HEK293 (cell line): Measurements from ENCODE around the gene TMEM63B.
A peak's percentile ranks its signal among the peaks of the same experiment; 100 is the strongest.

ENCODE experiments used
- CTCF ChIA-PET: fragments of 350-600 bp; formaldehyde crosslinking; extraction: SDS; loops from one replicate; lab custom pipeline; 2021; ENCODE audit warnings: antibody characterized with exemption; lab: Yijun Ruan, JAX
- POLR2A ChIA-PET: fragments of 300-600 bp; formaldehyde crosslinking; extraction: SDS; loops from one replicate; lab custom pipeline; 2020; ENCODE audit warnings: antibody characterized with exemption, inconsistent platforms; lab: Yijun Ruan, JAX
- H3K27ac ChIP-seq: fragments of 200-500 bp; sonication (Bioruptor generic); 2 replicates; pipeline ENCODE4 v1.5.1; 2014; ENCODE audit warnings: low read depth, low read length, control low read depth, inconsistent platforms; ENCODE audit errors: extremely low read depth
- H3K36me3 ChIP-seq, 2 experiments: fragments of 200-500 bp in 1 of 2; sonication (Bioruptor generic) in 1 of 2; 1 replicate in 1 of 2; 2 replicates in 1 of 2; pipeline ENCODE4 v1.5.1; 2014 to 2017; ENCODE audit warnings: inconsistent platforms in 2 of 2, low read length in 2 of 2; ENCODE audit not compliant: control insufficient read depth in 2 of 2, insufficient read depth in 1 of 2
- H3K4me1 ChIP-seq: fragments of 200-500 bp; sonication (Bioruptor generic); 2 replicates; pipeline ENCODE4 v1.5.1; 2014; ENCODE audit warnings: mild to moderate bottlenecking, low read length, inconsistent platforms; ENCODE audit not compliant: control insufficient read depth, insufficient read depth
- H3K4me3 ChIP-seq: 2 replicates; pipeline ENCODE4 v1.5.1; 2011; ENCODE audit warnings: low read depth, mild to moderate bottlenecking, control low read depth, low read length, moderate library complexity
- H3K9me3 ChIP-seq: fragments of 200-500 bp; sonication (Bioruptor generic); 2 replicates; pipeline ENCODE4 v1.5.1; 2014; ENCODE audit warnings: low read depth, low read length, inconsistent platforms; ENCODE audit not compliant: control insufficient read depth, insufficient read depth
- BCL11B ChIP-seq: fragments of 450-650 bp; formaldehyde crosslinking; IDR thresholded peaks from 2 replicates; pipeline ENCODE4 v1.5.1; 2016; ENCODE audit warnings: low read depth, missing biosample characterization, missing genetic modification characterization
- FEZF1 ChIP-seq: fragments of 450-650 bp; formaldehyde crosslinking; IDR thresholded peaks from 2 replicates; pipeline ENCODE4 v1.5.1; 2016; ENCODE audit warnings: missing biosample characterization, missing genetic modification characterization
- KLF10 ChIP-seq: fragments of 450-650 bp; IDR thresholded peaks from 2 replicates; pipeline ENCODE4 v1.5.1; 2018; ENCODE audit warnings: missing biosample characterization, mild to moderate bottlenecking, missing genetic modification characterization
- SALL2 ChIP-seq: fragments of 450-650 bp; formaldehyde crosslinking; IDR thresholded peaks from 2 replicates; pipeline ENCODE4 v1.5.0; 2017; ENCODE audit warnings: missing biosample characterization, mild to moderate bottlenecking, missing genetic modification characterization, borderline replicate concordance
- SCRT2 ChIP-seq: fragments of 450-650 bp; formaldehyde crosslinking; IDR thresholded peaks from 2 replicates; pipeline ENCODE4 v1.5.1; 2016; ENCODE audit warnings: missing biosample characterization, missing genetic modification characterization
- ZBTB17 ChIP-seq: fragments of 450-650 bp; formaldehyde crosslinking; IDR thresholded peaks from 2 replicates; pipeline ENCODE4 v1.5.1; 2016; ENCODE audit warnings: missing biosample characterization, missing genetic modification characterization
- ZFHX2 ChIP-seq: fragments of 450-650 bp; formaldehyde crosslinking; conservative IDR thresholded peaks from 2 replicates; pipeline ENCODE4 v1.5.1; 2016; ENCODE audit warnings: missing biosample characterization, missing genetic modification characterization
- ZFP69B ChIP-seq: fragments of 450-650 bp; formaldehyde crosslinking; IDR thresholded peaks from 2 replicates; pipeline ENCODE4 v1.5.1; 2016; ENCODE audit warnings: missing biosample characterization, missing genetic modification characterization
- ZNF112 ChIP-seq: fragments of 450-650 bp; formaldehyde crosslinking; IDR thresholded peaks from 2 replicates; pipeline ENCODE4 v1.5.0; 2017; ENCODE audit warnings: missing biosample characterization, missing genetic modification characterization
- ZNF202 ChIP-seq: fragments of 450-650 bp; formaldehyde crosslinking; IDR thresholded peaks from 2 replicates; pipeline ENCODE4 v1.5.1; 2016; ENCODE audit warnings: missing biosample characterization, missing genetic modification characterization, borderline replicate concordance
- ZNF404 ChIP-seq: fragments of 450-650 bp; formaldehyde crosslinking; IDR thresholded peaks from 2 replicates; pipeline ENCODE4 v1.5.1; 2017; ENCODE audit warnings: missing biosample characterization, missing genetic modification characterization
- ZNF707 ChIP-seq: fragments of 450-650 bp; formaldehyde crosslinking; IDR thresholded peaks from 2 replicates; pipeline ENCODE4 v1.5.1; 2016; ENCODE audit warnings: missing biosample characterization, missing genetic modification characterization
- ZNF776 ChIP-seq: fragments of 450-650 bp; formaldehyde crosslinking; IDR thresholded peaks from 2 replicates; pipeline ENCODE4 v1.5.0; 2017; ENCODE audit warnings: missing biosample characterization, missing genetic modification characterization, borderline replicate concordance
- TF ChIP-seq, protein P1 (sequence below): fragments of 450-650 bp; formaldehyde crosslinking; IDR thresholded peaks from 2 replicates; pipeline ENCODE4 v1.5.1; 2016; ENCODE audit warnings: missing biosample characterization, missing genetic modification characterization
- TF ChIP-seq, protein P2 (sequence below): fragments of 450-650 bp; formaldehyde crosslinking; IDR thresholded peaks from 2 replicates; pipeline ENCODE4 v1.5.1; 2017; ENCODE audit warnings: missing biosample characterization, missing genetic modification characterization
- TF ChIP-seq, protein P3 (sequence below): fragments of 450-650 bp; formaldehyde crosslinking; IDR thresholded peaks from 2 replicates; pipeline ENCODE4 v1.5.1; 2017; ENCODE audit warnings: missing biosample characterization, missing genetic modification characterization
- TF ChIP-seq, protein P4 (sequence below): fragments of 450-650 bp; formaldehyde crosslinking; conservative IDR thresholded peaks from 2 replicates; pipeline ENCODE4 v1.5.1; 2016; ENCODE audit warnings: low read depth, missing biosample characterization, missing genetic modification characterization
- TF ChIP-seq, protein P5 (sequence below): fragments of 450-650 bp; formaldehyde crosslinking; IDR thresholded peaks from 2 replicates; pipeline ENCODE4 v1.5.1; 2016; ENCODE audit warnings: missing biosample characterization, missing genetic modification characterization, borderline replicate concordance
- TF ChIP-seq, protein P6 (sequence below): IDR thresholded peaks from 2 replicates; pipeline ENCODE4 v1.6.1; 2011; ENCODE audit warnings: mild to moderate bottlenecking, low read depth, low read length, borderline replicate concordance

Gene TMEM63B

DNA sequence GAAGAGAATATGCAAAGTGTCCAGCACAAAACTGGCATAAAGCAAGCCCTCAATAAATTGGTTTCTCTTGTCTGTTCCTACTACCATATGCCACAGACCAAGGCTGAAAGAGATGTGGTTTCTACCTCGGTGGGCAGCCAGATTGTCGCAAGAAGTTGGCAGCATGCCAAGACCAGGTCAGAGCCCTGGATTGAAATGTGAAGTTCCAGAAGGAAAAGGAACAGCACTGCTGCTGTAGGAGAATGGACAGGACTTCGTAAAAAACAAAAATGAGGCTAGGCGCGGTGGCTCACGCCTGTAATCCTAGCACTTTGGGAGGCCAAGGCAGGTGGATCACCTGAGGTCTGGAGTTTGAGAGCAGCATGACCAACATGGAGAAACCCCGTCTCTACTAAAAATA, 22.2 kb upstream of the TMEM63B start (continued):
- TF ChIP-seq ZNF776 (tag by site-specific recombination) (peak; percentile 82; the same call in 1 of the 2 replicates), BCL11B (tag by site-specific recombination) (no peak), KLF10 (tag by site-specific recombination) (peak; percentile 58; the same call in 1 of the 2 replicates), ZFP69B (no peak), ZNF112 (peak; percentile 88), ZNF707 (tag by site-specific recombination) (no peak), ZFHX2 (tag by site-specific recombination) (no peak)
- TF ChIP-seq, protein P1, sequence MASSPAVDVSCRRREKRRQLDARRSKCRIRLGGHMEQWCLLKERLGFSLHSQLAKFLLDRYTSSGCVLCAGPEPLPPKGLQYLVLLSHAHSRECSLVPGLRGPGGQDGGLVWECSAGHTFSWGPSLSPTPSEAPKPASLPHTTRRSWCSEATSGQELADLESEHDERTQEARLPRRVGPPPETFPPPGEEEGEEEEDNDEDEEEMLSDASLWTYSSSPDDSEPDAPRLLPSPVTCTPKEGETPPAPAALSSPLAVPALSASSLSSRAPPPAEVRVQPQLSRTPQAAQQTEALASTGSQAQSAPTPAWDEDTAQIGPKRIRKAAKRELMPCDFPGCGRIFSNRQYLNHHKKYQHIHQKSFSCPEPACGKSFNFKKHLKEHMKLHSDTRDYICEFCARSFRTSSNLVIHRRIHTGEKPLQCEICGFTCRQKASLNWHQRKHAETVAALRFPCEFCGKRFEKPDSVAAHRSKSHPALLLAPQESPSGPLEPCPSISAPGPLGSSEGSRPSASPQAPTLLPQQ = no peak
- TF ChIP-seq, protein P2, sequence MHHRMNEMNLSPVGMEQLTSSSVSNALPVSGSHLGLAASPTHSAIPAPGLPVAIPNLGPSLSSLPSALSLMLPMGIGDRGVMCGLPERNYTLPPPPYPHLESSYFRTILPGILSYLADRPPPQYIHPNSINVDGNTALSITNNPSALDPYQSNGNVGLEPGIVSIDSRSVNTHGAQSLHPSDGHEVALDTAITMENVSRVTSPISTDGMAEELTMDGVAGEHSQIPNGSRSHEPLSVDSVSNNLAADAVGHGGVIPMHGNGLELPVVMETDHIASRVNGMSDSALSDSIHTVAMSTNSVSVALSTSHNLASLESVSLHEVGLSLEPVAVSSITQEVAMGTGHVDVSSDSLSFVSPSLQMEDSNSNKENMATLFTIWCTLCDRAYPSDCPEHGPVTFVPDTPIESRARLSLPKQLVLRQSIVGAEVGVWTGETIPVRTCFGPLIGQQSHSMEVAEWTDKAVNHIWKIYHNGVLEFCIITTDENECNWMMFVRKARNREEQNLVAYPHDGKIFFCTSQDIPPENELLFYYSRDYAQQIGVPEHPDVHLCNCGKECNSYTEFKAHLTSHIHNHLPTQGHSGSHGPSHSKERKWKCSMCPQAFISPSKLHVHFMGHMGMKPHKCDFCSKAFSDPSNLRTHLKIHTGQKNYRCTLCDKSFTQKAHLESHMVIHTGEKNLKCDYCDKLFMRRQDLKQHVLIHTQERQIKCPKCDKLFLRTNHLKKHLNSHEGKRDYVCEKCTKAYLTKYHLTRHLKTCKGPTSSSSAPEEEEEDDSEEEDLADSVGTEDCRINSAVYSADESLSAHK (tag by site-specific recombination) = no peak
- TF ChIP-seq, all 188 proteins: peak for 15

DNA sequence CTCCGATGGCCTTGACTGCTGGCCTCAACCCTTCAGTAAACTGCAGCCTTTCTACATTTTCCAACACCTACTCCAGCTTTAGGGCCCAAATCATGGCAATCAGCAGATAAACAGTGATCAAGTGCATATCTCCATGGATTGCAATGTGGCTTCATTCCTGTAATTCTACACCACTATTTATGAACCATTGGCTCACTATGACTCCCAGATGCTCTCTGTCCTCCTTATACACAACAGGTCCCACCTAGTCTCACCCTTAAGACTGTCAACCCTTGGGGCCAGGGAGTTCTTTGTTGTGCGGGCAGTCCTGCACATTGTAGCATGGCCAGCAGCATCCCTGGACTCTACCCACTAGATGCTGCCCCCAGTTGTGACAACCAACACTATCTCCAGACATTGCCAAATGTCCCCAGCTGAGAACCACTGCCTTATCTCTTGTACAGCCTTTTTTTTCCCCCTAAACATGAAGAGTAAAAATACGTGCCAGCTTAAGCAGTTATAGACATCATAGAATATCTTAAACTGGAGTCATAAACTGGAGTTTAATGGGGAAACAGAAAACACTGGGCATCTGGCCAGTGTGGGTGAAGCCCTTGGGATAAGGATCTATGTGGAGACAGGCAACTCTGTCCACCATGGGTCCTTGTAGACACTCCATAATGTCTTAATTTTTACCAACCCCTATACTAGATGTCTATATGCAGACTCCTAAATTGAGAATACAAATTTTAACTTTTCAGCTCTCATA, 21.2 kb upstream of the TMEM63B start:
- H3K36me3 ChIP-seq = peaks cover 13 to 85% of the 10 kb centered on the region in 2 experiments; a peak in 2 of 3 replicates
- H3K4me1 ChIP-seq = 0 out of 2 replicates have a peak, but pooled peaks cover 4% of the 10 kb centered on the region
- no peak overlapping the region for H3K4me3 ChIP-seq
- TF ChIP-seq, protein P3, sequence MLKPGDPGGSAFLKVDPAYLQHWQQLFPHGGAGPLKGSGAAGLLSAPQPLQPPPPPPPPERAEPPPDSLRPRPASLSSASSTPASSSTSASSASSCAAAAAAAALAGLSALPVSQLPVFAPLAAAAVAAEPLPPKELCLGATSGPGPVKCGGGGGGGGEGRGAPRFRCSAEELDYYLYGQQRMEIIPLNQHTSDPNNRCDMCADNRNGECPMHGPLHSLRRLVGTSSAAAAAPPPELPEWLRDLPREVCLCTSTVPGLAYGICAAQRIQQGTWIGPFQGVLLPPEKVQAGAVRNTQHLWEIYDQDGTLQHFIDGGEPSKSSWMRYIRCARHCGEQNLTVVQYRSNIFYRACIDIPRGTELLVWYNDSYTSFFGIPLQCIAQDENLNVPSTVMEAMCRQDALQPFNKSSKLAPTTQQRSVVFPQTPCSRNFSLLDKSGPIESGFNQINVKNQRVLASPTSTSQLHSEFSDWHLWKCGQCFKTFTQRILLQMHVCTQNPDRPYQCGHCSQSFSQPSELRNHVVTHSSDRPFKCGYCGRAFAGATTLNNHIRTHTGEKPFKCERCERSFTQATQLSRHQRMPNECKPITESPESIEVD (tag by site-specific recombination) = peak; percentile 59; the same call in 1 of the 2 replicates
- TF ChIP-seq ZBTB17 (tag by site-specific recombination) = 0 out of 2 replicates have a peak, but pooled peaks have one; percentile 31
- peak; percentile 43 for TF ChIP-seq FEZF1 (tag by site-specific recombination)
- no peak for TF ChIP-seq SALL2
- TF ChIP-seq SCRT2 (tag by site-specific recombination) = peak; percentile 68; the same call in 1 of the 2 replicates
- no peaks in the 10 kb centered on the region for H3K9me3 ChIP-seq
- ChIA-PET CTCF (interaction anchor here (0.8 to 1.2 kb wide), 4 partner anchors 8 to 129 kb away, joined by 3 to 6 read pairs (median 4); no protein-coding TSS in a partner anchor), POLR2A (interaction anchor here (0.5 kb wide), 1 partner anchor 487 kb away, joined by 3 read pairs; no protein-coding TSS in a partner anchor)
- no peak overlapping the region for H3K27ac ChIP-seq

DNA sequence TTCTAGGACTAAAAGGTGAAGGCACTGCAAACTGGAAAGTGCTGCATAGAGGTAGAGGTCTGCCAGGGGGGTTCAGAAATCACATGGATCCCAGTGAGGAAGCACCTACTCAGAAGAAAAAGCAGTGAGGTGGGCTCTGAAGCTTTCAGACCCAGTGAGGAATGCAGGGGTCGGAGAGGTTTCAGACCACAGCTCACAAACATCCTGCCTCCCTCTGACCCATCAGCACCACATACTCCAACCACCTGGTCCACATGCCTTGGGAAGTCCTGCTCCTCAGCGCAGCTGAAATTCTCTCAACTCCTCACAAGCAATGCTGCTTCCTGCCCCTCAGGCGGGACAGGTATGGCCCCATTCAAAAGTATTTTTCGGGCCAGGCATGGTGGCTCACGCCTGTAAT, 20.3 kb upstream of the TMEM63B start:
- ChIA-PET CTCF (interaction anchor here (1.0 to 1.3 kb wide), 2 partner anchors 12 to 66 kb away, joined by 3 to 4 read pairs; no protein-coding TSS in a partner anchor), POLR2A (interaction anchor here (0.9 kb wide), 1 partner anchor 116 kb away, joined by 5 read pairs; no protein-coding TSS in a partner anchor)
- peaks cover 18 to 86% of the 10 kb centered on the region in 2 experiments; a peak in 2 of 3 replicates for H3K36me3 ChIP-seq
- TF ChIP-seq ZNF404 (tag by site-specific recombination) (no peak), ZNF202 (tag by site-specific recombination) (no peak)
- TF ChIP-seq, protein P4, sequence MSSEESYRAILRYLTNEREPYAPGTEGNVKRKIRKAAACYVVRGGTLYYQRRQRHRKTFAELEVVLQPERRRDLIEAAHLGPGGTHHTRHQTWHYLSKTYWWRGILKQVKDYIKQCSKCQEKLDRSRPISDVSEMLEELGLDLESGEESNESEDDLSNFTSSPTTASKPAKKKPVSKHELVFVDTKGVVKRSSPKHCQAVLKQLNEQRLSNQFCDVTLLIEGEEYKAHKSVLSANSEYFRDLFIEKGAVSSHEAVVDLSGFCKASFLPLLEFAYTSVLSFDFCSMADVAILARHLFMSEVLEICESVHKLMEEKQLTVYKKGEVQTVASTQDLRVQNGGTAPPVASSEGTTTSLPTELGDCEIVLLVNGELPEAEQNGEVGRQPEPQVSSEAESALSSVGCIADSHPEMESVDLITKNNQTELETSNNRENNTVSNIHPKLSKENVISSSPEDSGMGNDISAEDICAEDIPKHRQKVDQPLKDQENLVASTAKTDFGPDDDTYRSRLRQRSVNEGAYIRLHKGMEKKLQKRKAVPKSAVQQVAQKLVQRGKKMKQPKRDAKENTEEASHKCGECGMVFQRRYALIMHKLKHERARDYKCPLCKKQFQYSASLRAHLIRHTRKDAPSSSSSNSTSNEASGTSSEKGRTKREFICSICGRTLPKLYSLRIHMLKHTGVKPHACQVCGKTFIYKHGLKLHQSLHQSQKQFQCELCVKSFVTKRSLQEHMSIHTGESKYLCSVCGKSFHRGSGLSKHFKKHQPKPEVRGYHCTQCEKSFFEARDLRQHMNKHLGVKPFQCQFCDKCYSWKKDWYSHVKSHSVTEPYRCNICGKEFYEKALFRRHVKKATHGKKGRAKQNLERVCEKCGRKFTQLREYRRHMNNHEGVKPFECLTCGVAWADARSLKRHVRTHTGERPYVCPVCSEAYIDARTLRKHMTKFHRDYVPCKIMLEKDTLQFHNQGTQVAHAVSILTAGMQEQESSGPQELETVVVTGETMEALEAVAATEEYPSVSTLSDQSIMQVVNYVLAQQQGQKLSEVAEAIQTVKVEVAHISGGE = no peak
- TF ChIP-seq, protein P5, sequence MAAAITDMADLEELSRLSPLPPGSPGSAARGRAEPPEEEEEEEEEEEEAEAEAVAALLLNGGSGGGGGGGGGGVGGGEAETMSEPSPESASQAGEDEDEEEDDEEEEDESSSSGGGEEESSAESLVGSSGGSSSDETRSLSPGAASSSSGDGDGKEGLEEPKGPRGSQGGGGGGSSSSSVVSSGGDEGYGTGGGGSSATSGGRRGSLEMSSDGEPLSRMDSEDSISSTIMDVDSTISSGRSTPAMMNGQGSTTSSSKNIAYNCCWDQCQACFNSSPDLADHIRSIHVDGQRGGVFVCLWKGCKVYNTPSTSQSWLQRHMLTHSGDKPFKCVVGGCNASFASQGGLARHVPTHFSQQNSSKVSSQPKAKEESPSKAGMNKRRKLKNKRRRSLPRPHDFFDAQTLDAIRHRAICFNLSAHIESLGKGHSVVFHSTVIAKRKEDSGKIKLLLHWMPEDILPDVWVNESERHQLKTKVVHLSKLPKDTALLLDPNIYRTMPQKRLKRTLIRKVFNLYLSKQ (tag by site-specific recombination) = no peak
- TF ChIP-seq, protein P6, sequence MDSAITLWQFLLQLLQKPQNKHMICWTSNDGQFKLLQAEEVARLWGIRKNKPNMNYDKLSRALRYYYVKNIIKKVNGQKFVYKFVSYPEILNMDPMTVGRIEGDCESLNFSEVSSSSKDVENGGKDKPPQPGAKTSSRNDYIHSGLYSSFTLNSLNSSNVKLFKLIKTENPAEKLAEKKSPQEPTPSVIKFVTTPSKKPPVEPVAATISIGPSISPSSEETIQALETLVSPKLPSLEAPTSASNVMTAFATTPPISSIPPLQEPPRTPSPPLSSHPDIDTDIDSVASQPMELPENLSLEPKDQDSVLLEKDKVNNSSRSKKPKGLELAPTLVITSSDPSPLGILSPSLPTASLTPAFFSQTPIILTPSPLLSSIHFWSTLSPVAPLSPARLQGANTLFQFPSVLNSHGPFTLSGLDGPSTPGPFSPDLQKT = no peak

More for the DNA sequence above, 20.3 kb upstream of the TMEM63B start:
- no peak overlapping the region for H3K4me3 ChIP-seq
- H3K9me3 ChIP-seq = no peaks in the 10 kb centered on the region
- H3K27ac ChIP-seq = no peak overlapping the region
- H3K4me1 ChIP-seq = 0 out of 2 replicates have a peak, but pooled peaks cover 4% of the 10 kb centered on the region
